HEK293T (cell line): ENCODE data around the gene EFCAB8.

ENCODE experiments used
- ARNT ChIP-seq: fragments of 450-650 bp; IDR thresholded peaks from 2 replicates; pipeline ENCODE4 v1.6.1; 2017; ENCODE audit warnings: mild to moderate bottlenecking
- FOXM1 ChIP-seq: fragments of 450-650 bp; IDR thresholded peaks from 2 replicates; pipeline ENCODE4 v1.6.1; 2017; ENCODE audit warnings: mild to moderate bottlenecking, borderline replicate concordance
- HDGF ChIP-seq: fragments of 450-650 bp; IDR thresholded peaks from 2 replicates; pipeline ENCODE4 v1.6.1; 2017; ENCODE audit warnings: antibody characterized with exemption, borderline replicate concordance
- L3MBTL2 ChIP-seq: fragments of 450-650 bp; conservative IDR thresholded peaks from 2 replicates; pipeline ENCODE4 v1.6.1; 2016; ENCODE audit warnings: mild to moderate bottlenecking
- NFRKB ChIP-seq: fragments of 450-650 bp; IDR thresholded peaks from 2 replicates; pipeline ENCODE4 v1.6.1; 2016; ENCODE audit warnings: mild to moderate bottlenecking, moderate library complexity
- PKNOX1 ChIP-seq: fragments of 450-650 bp; IDR thresholded peaks from 2 replicates; pipeline ENCODE4 v1.6.1; 2016
- SP1 ChIP-seq: fragments of 450-650 bp; IDR thresholded peaks from 2 replicates; pipeline ENCODE4 v1.6.1; 2017
- SUZ12 ChIP-seq: fragments of 450-650 bp; IDR thresholded peaks from 2 replicates; pipeline ENCODE4 v1.6.1; 2016; ENCODE audit warnings: mild to moderate bottlenecking
- TARDBP ChIP-seq: fragments of 450-650 bp; IDR thresholded peaks from 2 replicates; pipeline ENCODE4 v1.6.1; 2016

DNA sequence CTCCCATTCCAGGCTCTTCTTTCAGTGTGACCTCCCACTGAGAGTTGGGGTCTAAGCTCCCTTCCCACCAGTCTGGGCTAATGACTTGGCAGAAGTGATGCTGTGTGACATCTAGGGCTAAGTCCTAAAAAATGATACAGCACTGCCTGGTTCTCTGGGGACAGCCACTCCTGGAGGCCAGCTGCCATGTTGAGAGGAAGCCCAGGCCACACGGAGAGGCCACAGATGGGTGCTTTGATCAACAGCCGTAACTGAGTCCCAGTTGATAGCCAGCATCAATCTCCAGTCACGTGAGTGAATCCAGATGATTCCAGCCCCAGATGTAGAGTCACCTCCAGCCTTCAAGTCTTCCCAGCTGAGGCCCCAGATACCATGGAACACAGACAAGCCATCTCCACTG is 131.7 kb downstream of the EFCAB8 start:
- TF ChIP-seq SUZ12 (no peak), HDGF (no peak), FOXM1 (no peak), L3MBTL2 (no peak), PKNOX1 (no peak), ARNT (no peak), NFRKB (no peak), TARDBP (no peak), SP1 (no peak)
